Astrocyte (in vitro differentiated cells and primary cell): ENCODE results near the gene TMEM141. TPM values are rescaled to one million over a fixed set of nuclear protein-coding genes. Genes with fewer than 3 reads are reported as not detected.
"Not testable (repeated sequence)": the region's sequence is repeated elsewhere in the genome, so short reads cannot be mapped to it uniquely, and the experiment has no call there.

ENCODE experiments used
- DNase-seq: peaks from one replicate; pipeline ENCODE4 v3.0.0-alpha.2; 2010; ENCODE audit warnings: low read depth
- FAIRE-seq: peaks from 2 replicates; lab custom pipeline; 2011; peaks lifted over from hg19 to GRCh38; lab: Jason Lieb, UNC
- H2AFZ ChIP-seq: 2 replicates; pipeline ENCODE4 v1.6.0; 2012; ENCODE audit warnings: low read depth, low read length, inconsistent platforms
- H3K27ac ChIP-seq: 2 replicates; pipeline ENCODE4 v1.5.1; 2011; ENCODE audit warnings: low read depth, low read length, inconsistent platforms
- H3K27me3 ChIP-seq: 2 replicates; pipeline ENCODE4 v1.6.0; 2011; ENCODE audit warnings: low read length, inconsistent platforms; ENCODE audit not compliant: insufficient read depth
- H3K36me3 ChIP-seq: 2 replicates; pipeline ENCODE4 v1.5.1; 2011; ENCODE audit warnings: low read length, inconsistent platforms; ENCODE audit not compliant: insufficient read depth
- H3K4me1 ChIP-seq: 2 replicates; pipeline ENCODE4 v1.5.1; 2011; ENCODE audit warnings: low read length, inconsistent platforms; ENCODE audit not compliant: insufficient read depth
- H3K4me2 ChIP-seq: 2 replicates; pipeline ENCODE4 v1.6.0; 2012; ENCODE audit warnings: low read length, inconsistent platforms
- H3K4me3 ChIP-seq: 2 replicates; pipeline ENCODE4 v1.5.1; 2011; ENCODE audit warnings: low read depth, mild to moderate bottlenecking, low read length, inconsistent platforms; ENCODE audit not compliant: insufficient read depth
- H3K79me2 ChIP-seq: 2 replicates; pipeline ENCODE4 v1.6.0; 2012; ENCODE audit warnings: mild to moderate bottlenecking, low read length, inconsistent platforms; ENCODE audit not compliant: insufficient read depth
- H3K9ac ChIP-seq: 2 replicates; pipeline ENCODE4 v1.6.0; 2012; ENCODE audit warnings: mild to moderate bottlenecking, low read length, inconsistent platforms
- H3K9me3 ChIP-seq: 2 replicates; pipeline ENCODE4 v1.5.1; 2012; ENCODE audit warnings: low read depth, mild to moderate bottlenecking, low read length, inconsistent platforms; ENCODE audit not compliant: insufficient read depth
- H4K20me1 ChIP-seq: 2 replicates; pipeline ENCODE4 v1.6.0; 2012; ENCODE audit warnings: low read length, inconsistent platforms; ENCODE audit not compliant: insufficient read depth
- H3K27ac Mint-ChIP-seq: one replicate; pipeline ENCODE4 v1.8.0; 2021; ENCODE audit warnings: mild to moderate bottlenecking, mixed read lengths; ENCODE audit not compliant: unreplicated experiment
- H3K27me3 Mint-ChIP-seq: one replicate; pipeline ENCODE4 v1.8.0; 2021; ENCODE audit warnings: low read depth, mixed read lengths; ENCODE audit not compliant: unreplicated experiment
- H3K36me3 Mint-ChIP-seq: one replicate; pipeline ENCODE4 v1.8.0; 2021; ENCODE audit warnings: low read depth, mixed read lengths; ENCODE audit not compliant: unreplicated experiment
- H3K4me1 Mint-ChIP-seq: one replicate; pipeline ENCODE4 v1.8.0; 2021; ENCODE audit warnings: low read depth, mixed read lengths; ENCODE audit not compliant: unreplicated experiment
- H3K4me3 Mint-ChIP-seq: one replicate; pipeline ENCODE4 v1.8.0; 2021; ENCODE audit warnings: mild to moderate bottlenecking, moderate library complexity, mixed read lengths; ENCODE audit not compliant: unreplicated experiment
- H3K9me3 Mint-ChIP-seq: one replicate; pipeline ENCODE4 v1.8.0; 2021; ENCODE audit warnings: mild to moderate bottlenecking, mixed read lengths; ENCODE audit not compliant: unreplicated experiment
- CTCF ChIP-seq: IDR thresholded peaks from 2 replicates; pipeline ENCODE4 v1.5.1; 2011; ENCODE audit warnings: low read depth, mild to moderate bottlenecking, inconsistent platforms, low read length, moderate library complexity; ENCODE audit not compliant: insufficient read depth
- EZH2 ChIP-seq: IDR thresholded peaks from 2 replicates; pipeline ENCODE4 v1.6.1; 2012; ENCODE audit warnings: mild to moderate bottlenecking, low read length, inconsistent platforms; ENCODE audit not compliant: insufficient read depth
- total RNA-seq: library from RNA; stranded (reverse); gene quantifications from 2 replicates; pipeline ENCODE4 v1.2.1, GENCODE V29; 2021

TMEM141 gene
- total RNA-seq, 1 donor from 2014 or later = 40.8 TPM

GRCh38 chr9:136831720-136832104, 40.6 kb downstream of the TMEM141 start:
- Mint-ChIP-seq H3K36me3 (peaks cover 8% of the 10 kb centered on the region), H3K4me1 (no peaks in the 10 kb centered on the region), H3K27me3 (no peaks in the 10 kb centered on the region), H3K4me3 (no peak overlapping the region), H3K9me3 (no peaks in the 10 kb centered on the region), H3K27ac (no peak overlapping the region)
- Histone ChIP-seq H3K27me3 (no peaks in the 10 kb centered on the region), H3K4me2 (no peak overlapping the region), H2AFZ (no peak overlapping the region), H3K79me2 (no peaks in the 10 kb centered on the region), H3K27ac (no peak overlapping the region), H3K36me3 (no peaks in the 10 kb centered on the region), H4K20me1 (peaks cover 3% of the 10 kb centered on the region), H3K4me3 (no peak overlapping the region), H3K9me3 (no peaks in the 10 kb centered on the region), H3K4me1 (no peaks in the 10 kb centered on the region), H3K9ac (no peak overlapping the region)
- TF ChIP-seq EZH2 (no peak), CTCF (no peak)
- FAIRE-seq (no peak), DNase-seq (no peak)

- peaks cover 8% of the 10 kb centered on the region for H3K36me3 Mint-ChIP-seq
- no peaks in the 10 kb centered on the region for H3K9me3 ChIP-seq
- no peak overlapping the region for H3K4me3 ChIP-seq
- no peak overlapping the region for H3K27ac Mint-ChIP-seq
- no peak overlapping the region for H3K9ac ChIP-seq
- TF ChIP-seq CTCF (no peak), EZH2 (no peak)
- H3K27ac ChIP-seq = no peak overlapping the region
- H3K27me3 Mint-ChIP-seq = no peaks in the 10 kb centered on the region
- H3K4me2 ChIP-seq = no peak overlapping the region
- no peaks in the 10 kb centered on the region for H3K4me1 ChIP-seq
- no peak overlapping the region for H3K4me3 Mint-ChIP-seq
- H3K36me3 ChIP-seq = no peaks in the 10 kb centered on the region
- H3K27me3 ChIP-seq = no peaks in the 10 kb centered on the region
- peaks cover 3% of the 10 kb centered on the region for H4K20me1 ChIP-seq
- DNase-seq (no peak), FAIRE-seq (no peak)
- H3K79me2 ChIP-seq = no peaks in the 10 kb centered on the region
- H3K9me3 Mint-ChIP-seq = no peaks in the 10 kb centered on the region
- H2AFZ ChIP-seq = no peak overlapping the region
- no peaks in the 10 kb centered on the region for H3K4me1 Mint-ChIP-seq
Measured at GRCh38 chr9:136832581-136832980, 41.4 kb downstream of the TMEM141 start.

- H3K9me3 ChIP-seq, H3K36me3 Mint-ChIP-seq, H3K27me3 ChIP-seq, H3K4me3 Mint-ChIP-seq, H3K4me3 ChIP-seq, H4K20me1 ChIP-seq, H3K79me2 ChIP-seq, H3K4me1 Mint-ChIP-seq, H3K9me3 Mint-ChIP-seq, H3K9ac ChIP-seq, H3K4me1 ChIP-seq, H3K4me2 ChIP-seq, H3K36me3 ChIP-seq, H3K27ac Mint-ChIP-seq, FAIRE-seq, H2AFZ ChIP-seq, H3K27ac ChIP-seq, DNase-seq, H3K27me3 Mint-ChIP-seq: not testable (repeated sequence)
Measured at GRCh38 chr9:136833381-136834048, 42.4 kb downstream of the TMEM141 start.
